K562 (cell line): ENCODE measurements around the gene MAP3K20. TPM values are rescaled to one million over a fixed set of nuclear protein-coding genes. Genes with fewer than 3 reads are reported as not detected.

Experiments used
- ATAC-seq: fragments of 200-7000 bp; cut with Tn5 transposase; 3 replicates; pipeline ENCODE4 v1.9.1; 2020; ENCODE audit warnings: moderate library complexity
- BruUV-seq: library from RNA; stranded (reverse); fragments of 400-500 nt; replicated peaks from 2 replicates; lab custom pipeline; 2021; lab: Mats Ljungman, UMichigan
- CTCF ChIA-PET: fragments of 300-600 bp; formaldehyde crosslinking; extraction: SDS; loops from one replicate; lab custom pipeline; 2021; ENCODE audit warnings: low intra/inter-chr PET ratio; lab: Yijun Ruan, JAX
- POLR2A ChIA-PET: fragments of 300-600, 350-650 bp; sonication (Branson Sonifier 250); formaldehyde crosslinking; extraction: SDS; loops from one replicate; lab custom pipeline; 2021; ENCODE audit warnings: antibody characterized with exemption, inconsistent platforms; lab: Yijun Ruan, JAX
- DNase-seq, 4 experiments: peaks; one replicate each; pipeline versions ENCODE4 v3.0.0 to v3.0.0-alpha.2; 2011 to 2018; ENCODE audit warnings: low spot score in 3 of 4, mixed read lengths in 3 of 4; ENCODE audit errors: extremely low read depth in 1 of 4
- FAIRE-seq: peaks from 2 replicates; lab custom pipeline; 2011; peaks lifted over from hg19 to GRCh38; lab: Jason Lieb, UNC
- H2AFZ ChIP-seq: 2 replicates; pipeline ENCODE4 v1.6.0; 2011; ENCODE audit warnings: low read depth, low read length, control low read depth, inconsistent platforms
- H3K27ac ChIP-seq: fragments of 200-600 bp; 3 replicates; pipeline ENCODE4 v1.8.0; 2011; ENCODE audit warnings: low read depth, mild to moderate bottlenecking, control low read depth, inconsistent platforms, low read length, moderate library complexity, mixed read lengths; ENCODE audit errors: extremely low read depth
- H3K27me3 ChIP-seq, 2 experiments: fragments of 300-600 bp in 1 of 2; 2 replicates in 1 of 2; 3 replicates in 1 of 2; pipeline versions ENCODE4 v1.6.0 to v1.8.0; 2011; ENCODE audit warnings: inconsistent platforms in 2 of 2, low read length in 2 of 2, mild to moderate bottlenecking in 1 of 2, mixed read lengths in 1 of 2, moderate library complexity in 1 of 2; ENCODE audit not compliant: control insufficient read depth in 2 of 2, insufficient read depth in 2 of 2
- H3K36me3 ChIP-seq: fragments of 300-600 bp; 3 replicates; pipeline ENCODE4 v1.8.0; 2011; ENCODE audit warnings: mild to moderate bottlenecking, low read length, inconsistent platforms; ENCODE audit not compliant: control insufficient read depth, insufficient read depth
- H3K4me1 ChIP-seq, 2 experiments: fragments of 200-600 bp in 1 of 2; replicated peaks in 1 of 2; 2 replicates in 1 of 2; 3 replicates in 1 of 2; pipeline versions ENCODE4 v1.5.1 to v1.8.0; 2011; ENCODE audit warnings: inconsistent platforms in 2 of 2, low read length in 2 of 2, mild to moderate bottlenecking in 1 of 2, mixed read lengths in 1 of 2, moderate library complexity in 1 of 2; ENCODE audit not compliant: control insufficient read depth in 2 of 2, insufficient read depth in 2 of 2
- H3K4me2 ChIP-seq: 2 replicates; pipeline ENCODE4 v1.6.1; 2011; ENCODE audit warnings: low read length, control low read depth, inconsistent platforms, mixed read lengths; ENCODE audit not compliant: insufficient read depth
- H3K4me3 ChIP-seq: fragments of 200-600 bp; sonication (generic), shearing (Covaris generic); 2 replicates; pipeline ENCODE4 v1.5.1; 2016; ENCODE audit warnings: control low read depth, inconsistent platforms
- H3K79me2 ChIP-seq: fragments of 200-600 bp; 3 replicates; pipeline ENCODE4 v1.8.0; 2011; ENCODE audit warnings: low read length, inconsistent platforms; ENCODE audit not compliant: control insufficient read depth, insufficient read depth
- H3K9ac ChIP-seq, 2 experiments: 2 replicates each; pipeline versions ENCODE4 v1.6.0 to v1.6.1; 2011; ENCODE audit warnings: low read depth in 2 of 2, low read length in 2 of 2, control low read depth in 1 of 2, inconsistent platforms in 1 of 2, mild to moderate bottlenecking in 1 of 2, mixed read lengths in 1 of 2; ENCODE audit not compliant: insufficient read depth in 1 of 2
- H3K9me1 ChIP-seq: one replicate; pipeline ENCODE4 v1.6.0; 2011; ENCODE audit warnings: inconsistent platforms, mild to moderate bottlenecking, low read length, moderate library complexity; ENCODE audit not compliant: control insufficient read depth, insufficient read depth
- H3K9me3 ChIP-seq: replicated peaks from 2 replicates; pipeline ENCODE4 v1.5.1; 2011; ENCODE audit warnings: low read depth, low read length, inconsistent platforms; ENCODE audit not compliant: control insufficient read depth, insufficient read depth
- H4K20me1 ChIP-seq: replicated peaks from 2 replicates; pipeline ENCODE4 v1.6.1; 2011; ENCODE audit warnings: low read length, inconsistent platforms, mixed read lengths; ENCODE audit not compliant: control insufficient read depth, insufficient read depth
- CREB1 ChIP-seq, 2 experiments: sonication (generic) in 1 of 2; formaldehyde crosslinking in 1 of 2; IDR thresholded peaks; 2 replicates each; pipeline versions ENCODE4 v1.6.1 to v1.8.0; 2012 to 2022; ENCODE audit warnings: inconsistent platforms in 1 of 2, mild to moderate bottlenecking in 1 of 2, missing genetic modification reagents in 1 of 2, moderate library complexity in 1 of 2
- HMG20A ChIP-seq: fragments of 450-650 bp; formaldehyde crosslinking; conservative IDR thresholded peaks from 2 replicates; pipeline ENCODE4 v1.4.0; 2020; ENCODE audit warnings: mild to moderate bottlenecking, mixed read lengths
- JUNB ChIP-seq: fragments of 450-650 bp; formaldehyde crosslinking; conservative IDR thresholded peaks from 2 replicates; pipeline ENCODE4 v1.4.0; 2020; ENCODE audit warnings: mild to moderate bottlenecking
- JUND ChIP-seq, 2 experiments: IDR thresholded peaks; 2 replicates in 1 of 2; 3 replicates in 1 of 2; pipeline ENCODE4 v1.6.1; 2011; ENCODE audit warnings: borderline replicate concordance in 2 of 2, low read depth in 2 of 2, low read length in 2 of 2, improper control_type of control experiment in 1 of 2, missing biosample characterization in 1 of 2, missing genetic modification characterization in 1 of 2, missing genetic modification reagents in 1 of 2
- MAFK ChIP-seq: IDR thresholded peaks from 2 replicates; pipeline ENCODE4 v1.6.1; 2011; ENCODE audit warnings: low read length, improper control_type of control experiment
- POLR2A ChIP-seq: fragments of 450-650 bp; conservative IDR thresholded peaks from 2 replicates; pipeline ENCODE4 v1.6.1; 2016
- RBM14 ChIP-seq: fragments of 200-400 bp; formaldehyde crosslinking; IDR thresholded peaks from 2 replicates; pipeline ENCODE4 v1.6.1; 2018; ENCODE audit warnings: low read depth, mild to moderate bottlenecking, low read length, moderate library complexity, borderline replicate concordance; ENCODE audit not compliant: insufficient read depth
- ZKSCAN1 ChIP-seq: fragments of 150-350 bp; IDR thresholded peaks from 2 replicates; pipeline ENCODE4 v1.6.1; 2016; ENCODE audit warnings: low read depth, low read length
- ZNF134 ChIP-seq: fragments of 250-450 bp; sonication (Bioruptor Pico); conservative IDR thresholded peaks from 2 replicates; pipeline ENCODE4 v1.4.0; 2020
- ZNF384 ChIP-seq: IDR thresholded peaks from 2 replicates; pipeline ENCODE4 v1.6.1; 2012; ENCODE audit warnings: low read depth, low read length, improper control_type of control experiment
- ZNF699 ChIP-seq: fragments of 250-450 bp; sonication (Bioruptor Pico); IDR thresholded peaks from 2 replicates; pipeline ENCODE4 v1.8.0; 2021; ENCODE audit warnings: mild to moderate bottlenecking, moderate library complexity; ENCODE audit not compliant: insufficient replicate concordance
- ZNF830 ChIP-seq: fragments of 250-450 bp; sonication (Bioruptor Pico); IDR thresholded peaks from 2 replicates; pipeline ENCODE4 v1.5.0; 2021; ENCODE audit warnings: mild to moderate bottlenecking
- WGBS: fragments of 100-300 bp; shearing (Covaris generic); methylation state at CpG from one replicate; pipeline ENCODE4 v1.1.6; 2016; ENCODE audit warnings: low coverage, mixed read lengths; ENCODE audit not compliant: insufficient coverage; ENCODE audit errors: missing lambda C conversion rate; 5-methylcytosine and 5-hydroxymethylcytosine counted together
- in situ Hi-C: fragments of 300-500 bp; cut with MboI; formaldehyde crosslinking; loops from 4 replicates; pipeline ENCODE4 v1.15.0; 2018; ENCODE audit warnings: inconsistent platforms, mixed read lengths
- intact Hi-C: fragments of 100-400 bp; cut with micrococcal nuclease; formaldehyde crosslinking; loops from 2 replicates; pipeline ENCODE4 v1.14.2; 2022
- polyA plus RNA-seq, 8 experiments: library from polyadenylated mRNA; depleted of rRNA in 4 of 8; stranded (reverse) in 5 of 8; unstranded in 3 of 8; fragments of >200 nt; fragmentation: Nextera tagmentation in 2 of 8; fragmentation: Illumina TruSeq in 1 of 8; extraction: Ambion mirVana in 2 of 8; extraction: Trizol in 1 of 8; gene quantifications; 2 replicates each; pipeline versions ENCODE4 v1.2.1 to v1.2.3, GENCODE V29; 2011 to 2014; ENCODE audit warnings: inconsistent platforms in 1 of 8, missing spikeins in 1 of 8
- total RNA-seq, 7 experiments: library from RNA; depleted of rRNA in 6 of 7; stranded (reverse); fragments of >200 nt in 6 of 7; fragmentation: Illumina TruSeq in 2 of 7; extraction: Trizol in 2 of 7; gene quantifications; 2 replicates each; pipeline versions ENCODE4 v1.2.1 to v1.2.3, GENCODE V29; 2011 to 2021; ENCODE audit warnings: low replicate concordance in 1 of 7
- TF ChIP-seq, protein P1 (sequence below): fragments of 450-650 bp; conservative IDR thresholded peaks from 2 replicates; pipeline ENCODE4 v1.6.1; 2016; ENCODE audit warnings: missing genetic modification characterization, low read depth, mild to moderate bottlenecking, missing compliant biosample characterization, moderate library complexity
- TF ChIP-seq, protein P2 (sequence below): sonication (generic); formaldehyde crosslinking; IDR thresholded peaks from 2 replicates; pipeline ENCODE4 v1.8.1; 2023; ENCODE audit warnings: mild to moderate bottlenecking, missing genetic modification reagents
- TF ChIP-seq, protein P3 (sequence below): sonication (generic); formaldehyde crosslinking; IDR thresholded peaks from 2 replicates; pipeline ENCODE4 v1.8.1; 2023; ENCODE audit warnings: mild to moderate bottlenecking, missing genetic modification reagents, moderate library complexity
- TF ChIP-seq, protein P4 (sequence below): conservative IDR thresholded peaks from 2 replicates; pipeline ENCODE4 v1.6.1; 2011; ENCODE audit warnings: low read depth, mild to moderate bottlenecking, low read length; ENCODE audit not compliant: control insufficient read depth

Gene MAP3K20
- total and polyA plus RNA-seq, 9 of the 15 experiments (the other 6 are each of a cell fraction or from before 2014, with no cell fraction given): 9.8 to 34.2 (median 27.3) TPM

DNA sequence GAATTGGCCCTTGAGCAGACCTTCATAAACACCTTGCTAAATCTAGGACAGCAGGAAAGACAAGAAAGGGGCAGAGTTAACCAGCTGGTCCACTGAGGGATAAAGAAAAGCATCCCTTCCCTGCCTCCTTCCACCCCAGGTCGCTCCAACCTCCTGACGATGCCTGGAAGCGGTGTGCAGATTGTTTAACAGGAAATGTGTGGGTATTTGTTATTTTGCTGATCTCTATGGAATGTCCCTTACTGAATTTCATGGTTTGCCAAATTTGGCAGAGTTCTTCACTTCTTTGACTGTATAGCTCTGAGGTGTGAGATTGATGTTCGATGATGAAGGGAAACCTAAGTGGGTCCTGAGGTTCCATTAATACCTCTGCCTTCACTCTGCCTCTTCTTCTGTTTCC is 72.9 kb downstream of the MAP3K20 start:
- H3K9ac ChIP-seq: no peak overlapping the region
- no peak overlapping the region for H3K4me3 ChIP-seq
- H3K27ac ChIP-seq: no peak overlapping the region
- no peak for FAIRE-seq
- H3K79me2 ChIP-seq: 0 out of 3 replicates have a peak, but pooled peaks cover 4% of the 10 kb centered on the region
- H3K4me1 ChIP-seq: no peaks in the 10 kb centered on the region
- H3K9me3 ChIP-seq: no peaks in the 10 kb centered on the region
- H3K4me2 ChIP-seq: no peak overlapping the region
- no TSS peak for BruUV-seq
- TF ChIP-seq, protein P1, sequence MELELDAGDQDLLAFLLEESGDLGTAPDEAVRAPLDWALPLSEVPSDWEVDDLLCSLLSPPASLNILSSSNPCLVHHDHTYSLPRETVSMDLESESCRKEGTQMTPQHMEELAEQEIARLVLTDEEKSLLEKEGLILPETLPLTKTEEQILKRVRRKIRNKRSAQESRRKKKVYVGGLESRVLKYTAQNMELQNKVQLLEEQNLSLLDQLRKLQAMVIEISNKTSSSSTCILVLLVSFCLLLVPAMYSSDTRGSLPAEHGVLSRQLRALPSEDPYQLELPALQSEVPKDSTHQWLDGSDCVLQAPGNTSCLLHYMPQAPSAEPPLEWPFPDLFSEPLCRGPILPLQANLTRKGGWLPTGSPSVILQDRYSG (tag): no peak
- TF ChIP-seq ZKSCAN1 (no peak), ZNF830 (CRISPR knock-in tag) (no peak), JUND (IDR thresholded peaks at IDR 0.05; ENCODE audit: borderline replicate concordance, low read depth, low read length) (no peak), JUND (tag; IDR thresholded peaks at IDR 0.05; ENCODE audit: borderline replicate concordance, low read depth, low read length) (no peak), CREB1 (IDR thresholded peaks at IDR 0.05) (no peak), CREB1 (CRISPR knock-in tag; IDR thresholded peaks at IDR 0.05) (no peak), RBM14 (no peak), JUNB (no peak), HMG20A (CRISPR knock-in tag) (no peak), ZNF134 (CRISPR knock-in tag) (no peak), POLR2A (no peak), MAFK (no peak), ZNF699 (CRISPR knock-in tag) (no peak), ZNF384 (no peak)
- TF ChIP-seq, protein P2, sequence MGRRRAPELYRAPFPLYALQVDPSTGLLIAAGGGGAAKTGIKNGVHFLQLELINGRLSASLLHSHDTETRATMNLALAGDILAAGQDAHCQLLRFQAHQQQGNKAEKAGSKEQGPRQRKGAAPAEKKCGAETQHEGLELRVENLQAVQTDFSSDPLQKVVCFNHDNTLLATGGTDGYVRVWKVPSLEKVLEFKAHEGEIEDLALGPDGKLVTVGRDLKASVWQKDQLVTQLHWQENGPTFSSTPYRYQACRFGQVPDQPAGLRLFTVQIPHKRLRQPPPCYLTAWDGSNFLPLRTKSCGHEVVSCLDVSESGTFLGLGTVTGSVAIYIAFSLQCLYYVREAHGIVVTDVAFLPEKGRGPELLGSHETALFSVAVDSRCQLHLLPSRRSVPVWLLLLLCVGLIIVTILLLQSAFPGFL (CRISPR knock-in tag): no peak
- TF ChIP-seq, protein P3, sequence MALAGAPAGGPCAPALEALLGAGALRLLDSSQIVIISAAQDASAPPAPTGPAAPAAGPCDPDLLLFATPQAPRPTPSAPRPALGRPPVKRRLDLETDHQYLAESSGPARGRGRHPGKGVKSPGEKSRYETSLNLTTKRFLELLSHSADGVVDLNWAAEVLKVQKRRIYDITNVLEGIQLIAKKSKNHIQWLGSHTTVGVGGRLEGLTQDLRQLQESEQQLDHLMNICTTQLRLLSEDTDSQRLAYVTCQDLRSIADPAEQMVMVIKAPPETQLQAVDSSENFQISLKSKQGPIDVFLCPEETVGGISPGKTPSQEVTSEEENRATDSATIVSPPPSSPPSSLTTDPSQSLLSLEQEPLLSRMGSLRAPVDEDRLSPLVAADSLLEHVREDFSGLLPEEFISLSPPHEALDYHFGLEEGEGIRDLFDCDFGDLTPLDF (CRISPR knock-in tag): no peak
- TF ChIP-seq, protein P4, sequence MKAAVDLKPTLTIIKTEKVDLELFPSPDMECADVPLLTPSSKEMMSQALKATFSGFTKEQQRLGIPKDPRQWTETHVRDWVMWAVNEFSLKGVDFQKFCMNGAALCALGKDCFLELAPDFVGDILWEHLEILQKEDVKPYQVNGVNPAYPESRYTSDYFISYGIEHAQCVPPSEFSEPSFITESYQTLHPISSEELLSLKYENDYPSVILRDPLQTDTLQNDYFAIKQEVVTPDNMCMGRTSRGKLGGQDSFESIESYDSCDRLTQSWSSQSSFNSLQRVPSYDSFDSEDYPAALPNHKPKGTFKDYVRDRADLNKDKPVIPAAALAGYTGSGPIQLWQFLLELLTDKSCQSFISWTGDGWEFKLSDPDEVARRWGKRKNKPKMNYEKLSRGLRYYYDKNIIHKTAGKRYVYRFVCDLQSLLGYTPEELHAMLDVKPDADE: no peak
- DNase-seq: no peak
- H3K27me3 ChIP-seq: no peaks in the 10 kb centered on the region
- ChIA-PET POLR2A (no interaction called here), CTCF (no interaction called here)
- intact Hi-C loops (no loop called here), in situ Hi-C loops (no loop called here)
- H3K36me3 ChIP-seq: no peaks in the 10 kb centered on the region
- H4K20me1 ChIP-seq: no peaks in the 10 kb centered on the region
- no peak overlapping the region for H2AFZ ChIP-seq
- H3K9me1 ChIP-seq: no peaks in the 10 kb centered on the region
- 83% methylated on average over 4 of the region's 4 CpGs for WGBS
- no peak for ATAC-seq
